AG08396 (cell line): ENCODE results near the gene CRIP2.

Source experiments
- DNase-seq: peaks from one replicate; pipeline ENCODE4 v3.0.0; 2012; ENCODE audit warnings: low spot score, mixed read lengths

Gene CRIP2

DNA sequence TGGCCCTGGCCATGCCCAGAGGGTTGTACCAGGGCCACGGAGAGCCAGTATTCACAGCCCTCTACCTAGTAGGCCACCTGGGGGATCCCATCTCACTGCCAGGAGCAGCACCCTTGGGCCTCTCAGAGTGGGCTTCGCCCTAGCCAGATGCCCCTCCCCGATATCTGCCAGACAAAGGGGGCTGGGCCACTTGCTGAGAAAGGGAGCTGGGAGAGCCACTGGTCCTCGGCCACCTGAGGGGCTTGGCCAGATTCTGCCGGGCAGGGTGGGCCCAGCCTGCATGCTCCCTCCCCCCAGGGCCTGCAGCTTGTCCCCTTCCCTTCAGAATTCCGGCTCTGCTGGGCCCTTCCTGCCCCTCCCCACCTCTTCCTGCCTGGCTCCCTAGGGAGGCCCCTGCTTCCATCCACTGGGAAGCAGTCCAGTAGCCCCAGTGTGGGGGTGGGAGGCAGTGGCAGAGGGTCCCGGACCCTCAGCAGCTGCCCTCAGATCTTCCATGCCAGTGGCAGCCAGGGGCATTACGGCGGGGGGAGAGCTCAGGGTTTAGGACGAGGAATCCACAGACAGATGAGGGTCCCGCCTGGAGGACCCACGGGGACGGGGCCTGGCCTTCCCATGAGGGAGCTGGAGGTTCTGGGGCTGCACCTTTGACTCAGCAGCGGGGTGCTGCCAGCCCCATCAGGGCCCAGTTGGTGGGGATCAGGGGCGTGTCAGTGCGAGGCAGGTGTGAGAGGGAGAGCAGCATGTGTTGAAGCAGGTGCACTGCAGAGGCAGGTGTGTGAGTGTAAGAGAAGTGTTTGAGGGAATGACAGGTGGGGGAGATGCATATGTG, 2.4 kb downstream of the CRIP2 start:
- DNase-seq, result no peak

DNA sequence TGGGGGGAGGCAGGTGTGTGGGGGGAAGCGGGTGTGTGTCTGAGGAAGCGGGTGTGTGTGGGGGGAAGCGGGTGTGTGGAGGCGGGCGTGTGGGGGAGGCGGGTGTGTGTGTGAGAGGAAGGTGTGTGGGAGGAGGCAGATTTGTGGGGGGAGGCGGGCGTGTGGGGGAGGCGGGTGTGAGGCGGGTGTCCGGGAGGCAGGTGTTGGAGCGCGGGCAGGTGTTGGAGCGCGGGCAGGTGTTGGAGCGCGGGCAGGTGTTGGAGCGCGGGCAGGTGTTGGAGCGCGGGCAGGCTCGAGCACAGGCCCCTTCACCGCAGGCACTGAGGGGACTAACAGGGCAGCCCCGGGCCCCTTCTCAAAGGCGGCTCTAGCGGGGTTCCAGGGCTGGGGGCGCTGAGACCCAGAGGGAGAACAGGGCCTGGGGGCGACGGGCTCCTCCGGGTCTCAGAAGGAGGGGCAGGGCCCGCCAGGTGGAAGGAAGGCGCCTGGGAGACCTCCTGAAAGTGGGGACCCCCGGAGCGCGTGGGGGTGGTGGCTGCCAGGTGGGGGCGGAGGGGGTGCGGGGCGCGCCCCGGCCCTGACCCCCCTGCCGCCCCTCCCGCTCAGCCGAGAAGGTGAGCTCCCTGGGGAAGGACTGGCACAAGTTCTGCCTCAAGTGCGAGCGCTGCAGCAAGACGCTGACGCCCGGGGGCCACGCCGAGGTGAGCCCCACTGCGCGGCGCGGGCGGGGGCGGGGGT, 3.2 kb downstream of the CRIP2 start:
- DNase-seq, result no peak

DNA sequence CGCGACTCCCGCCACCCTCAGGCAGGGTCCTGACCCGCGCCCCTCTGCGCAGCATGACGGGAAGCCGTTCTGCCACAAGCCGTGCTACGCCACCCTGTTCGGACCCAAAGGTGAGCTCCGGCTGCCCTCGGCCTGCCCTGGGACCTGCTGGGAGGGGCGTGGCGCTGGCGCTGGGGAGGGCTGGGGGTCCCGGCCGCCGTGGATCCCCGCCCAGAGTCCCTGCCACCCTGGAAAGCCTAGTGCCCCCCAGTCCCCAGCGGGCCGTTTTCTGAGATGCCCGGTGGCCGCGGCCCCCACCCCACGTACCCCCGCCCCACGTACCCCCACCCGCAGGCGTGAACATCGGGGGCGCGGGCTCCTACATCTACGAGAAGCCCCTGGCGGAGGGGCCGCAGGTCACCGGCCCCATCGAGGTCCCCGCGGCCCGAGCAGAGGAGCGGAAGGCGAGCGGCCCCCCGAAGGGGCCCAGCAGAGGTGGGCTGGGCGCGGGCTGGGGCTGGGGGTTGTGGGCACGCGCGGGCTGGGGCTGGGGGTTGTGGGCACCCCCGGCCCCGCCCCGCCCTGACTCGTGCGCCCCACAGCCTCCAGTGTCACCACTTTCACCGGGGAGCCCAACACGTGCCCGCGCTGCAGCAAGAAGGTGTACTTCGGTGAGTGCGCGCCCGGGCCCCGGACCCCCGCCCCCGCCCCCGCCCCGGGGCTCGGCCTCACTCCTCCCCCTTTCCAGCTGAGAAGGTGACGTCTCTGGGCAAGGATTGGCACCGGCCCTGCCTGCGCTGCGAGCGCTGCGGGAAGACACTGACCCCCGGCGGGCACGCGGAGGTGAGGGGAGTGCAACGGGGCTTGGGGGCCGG, 4.0 kb downstream of the CRIP2 start:
- DNase-seq, result no peak

DNA sequence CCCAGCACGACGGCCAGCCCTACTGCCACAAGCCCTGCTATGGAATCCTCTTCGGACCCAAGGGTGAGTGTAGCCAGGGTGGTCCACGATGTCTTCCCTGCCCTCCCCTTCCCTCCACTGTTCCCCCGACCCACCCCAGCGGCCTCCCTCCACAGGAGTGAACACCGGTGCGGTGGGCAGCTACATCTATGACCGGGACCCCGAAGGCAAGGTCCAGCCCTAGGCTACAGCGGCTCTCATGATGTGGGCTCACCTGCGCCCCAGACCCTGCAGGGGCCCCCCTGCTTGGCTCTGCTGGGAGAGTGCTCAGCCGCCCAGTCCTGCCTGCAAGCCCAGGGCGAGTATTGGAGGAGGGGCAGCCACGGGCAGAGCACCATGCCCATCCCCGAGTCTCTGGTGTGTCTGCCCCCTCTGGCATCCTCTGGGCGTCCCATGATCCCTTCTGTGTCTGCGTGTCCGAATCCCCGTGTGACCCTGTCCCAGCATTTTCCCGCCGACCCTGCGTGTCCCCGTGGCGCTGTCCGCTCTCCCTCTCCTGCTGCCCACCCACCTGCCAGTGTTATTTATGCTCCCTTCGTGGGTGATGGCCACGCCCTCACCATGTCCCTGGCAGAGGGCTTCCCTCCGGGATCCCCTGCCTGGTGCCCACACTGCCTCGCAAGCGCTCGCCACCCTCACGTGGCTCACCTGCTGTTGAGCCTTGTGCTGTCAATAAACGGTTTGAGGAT, 5.0 kb downstream of the CRIP2 start:
- no peak for DNase-seq

DNA sequence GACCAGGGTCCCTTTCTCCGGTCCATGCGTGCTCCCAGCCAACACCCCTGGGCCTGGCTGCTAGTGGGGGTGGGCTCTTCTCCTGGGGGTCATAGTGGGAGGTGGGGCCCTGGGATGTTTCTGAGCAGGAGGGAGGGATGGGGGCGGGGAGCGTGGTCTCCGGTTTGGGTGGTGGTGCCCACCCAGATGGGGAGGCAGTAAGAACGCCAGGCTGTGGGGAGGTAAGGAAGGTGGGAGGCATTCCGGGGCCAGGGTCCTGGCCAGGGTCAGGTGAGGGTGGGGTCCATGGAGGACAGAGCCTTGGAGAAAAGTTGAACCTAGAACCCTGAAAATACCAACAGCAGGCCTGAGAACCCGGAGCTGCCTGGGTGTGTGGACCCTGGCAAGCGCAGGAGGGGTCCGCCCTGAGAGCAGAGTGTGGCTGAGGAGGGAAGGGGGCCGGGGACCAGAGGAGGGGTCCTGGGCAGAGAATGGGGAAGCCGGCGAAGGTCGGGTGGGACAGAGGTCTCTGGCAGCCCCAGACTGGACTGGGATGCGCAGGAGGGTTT, 5.7 kb downstream of the CRIP2 start:
- DNase-seq, result no peak

DNA sequence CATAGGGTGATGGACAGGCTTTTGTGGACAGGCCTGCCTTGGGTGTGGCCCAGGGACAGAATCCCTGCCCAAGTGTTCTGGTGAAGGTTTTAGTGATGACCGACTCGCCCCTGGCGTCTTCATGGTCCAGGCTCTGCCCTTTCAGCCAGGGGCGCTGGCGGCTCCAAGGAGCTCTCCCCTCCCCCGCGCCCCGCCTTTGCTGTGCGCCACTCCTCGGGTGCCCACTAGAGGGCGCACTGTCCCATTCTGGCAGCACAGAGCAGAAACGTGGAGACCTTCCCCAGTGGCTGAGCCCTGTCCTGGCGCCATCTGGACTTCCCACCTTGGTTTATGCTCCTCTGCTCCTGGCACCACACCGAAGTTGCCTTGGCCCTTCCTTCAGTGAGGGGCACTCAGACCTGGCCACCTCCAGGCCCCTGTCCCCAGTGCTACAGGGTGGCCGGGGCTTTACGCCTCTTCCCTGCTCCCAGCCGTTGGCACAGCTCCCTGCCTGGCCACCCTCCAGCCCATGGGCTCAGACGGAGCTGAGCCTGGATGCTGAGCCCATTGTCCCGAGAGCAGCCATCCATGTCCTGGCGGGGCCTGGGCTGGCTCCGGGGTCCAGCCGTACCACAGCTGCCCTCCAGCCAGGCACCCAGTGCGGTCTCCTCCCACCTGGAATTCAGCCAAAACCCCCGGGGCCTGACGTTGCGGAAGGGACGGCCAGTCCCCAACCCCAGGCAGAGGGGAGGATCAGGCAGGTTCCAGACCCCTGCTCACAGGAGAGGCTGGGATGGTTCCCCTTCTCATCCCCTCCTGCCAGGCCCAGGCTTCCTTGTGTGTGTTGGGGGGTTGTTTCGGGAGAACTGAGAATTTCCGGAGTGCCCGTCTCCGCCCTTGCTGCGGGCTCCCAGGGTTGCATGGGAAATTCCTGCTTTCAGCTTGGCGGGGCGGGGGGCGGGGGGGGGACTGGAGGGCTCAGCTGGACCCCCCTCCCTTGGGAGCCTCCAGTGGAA, 6.5 kb downstream of the CRIP2 start:
- peak; percentile 94 for DNase-seq

DNA sequence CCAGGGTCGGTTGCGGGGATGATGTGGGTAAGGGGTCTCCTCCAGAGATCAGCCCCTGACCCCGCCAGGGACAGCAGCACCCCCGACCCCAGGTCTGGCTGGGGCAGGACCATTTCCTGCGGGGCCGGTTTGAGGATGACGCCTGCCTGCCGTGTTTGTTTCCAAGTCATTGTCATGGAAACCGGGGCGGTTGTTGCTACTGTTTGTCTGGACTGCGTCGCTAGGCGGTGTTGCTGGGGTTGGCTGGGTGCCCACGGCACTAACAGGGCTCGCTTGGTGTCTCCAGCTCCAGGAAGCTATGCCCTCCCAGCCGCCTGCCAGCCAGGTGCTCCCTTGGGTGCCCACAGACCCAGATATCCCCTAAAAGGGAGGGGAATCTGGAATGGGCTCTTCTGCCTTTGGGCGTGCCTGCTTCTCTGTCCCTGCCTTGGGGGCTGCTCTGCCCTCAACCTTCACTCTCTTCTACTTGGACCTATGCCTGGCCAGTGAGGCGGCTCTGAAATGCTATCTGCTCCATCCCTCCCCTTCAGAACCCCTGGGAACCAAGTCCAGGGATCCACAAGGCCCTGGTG, 7.4 kb downstream of the CRIP2 start:
- peak; percentile 98 for DNase-seq

DNA sequence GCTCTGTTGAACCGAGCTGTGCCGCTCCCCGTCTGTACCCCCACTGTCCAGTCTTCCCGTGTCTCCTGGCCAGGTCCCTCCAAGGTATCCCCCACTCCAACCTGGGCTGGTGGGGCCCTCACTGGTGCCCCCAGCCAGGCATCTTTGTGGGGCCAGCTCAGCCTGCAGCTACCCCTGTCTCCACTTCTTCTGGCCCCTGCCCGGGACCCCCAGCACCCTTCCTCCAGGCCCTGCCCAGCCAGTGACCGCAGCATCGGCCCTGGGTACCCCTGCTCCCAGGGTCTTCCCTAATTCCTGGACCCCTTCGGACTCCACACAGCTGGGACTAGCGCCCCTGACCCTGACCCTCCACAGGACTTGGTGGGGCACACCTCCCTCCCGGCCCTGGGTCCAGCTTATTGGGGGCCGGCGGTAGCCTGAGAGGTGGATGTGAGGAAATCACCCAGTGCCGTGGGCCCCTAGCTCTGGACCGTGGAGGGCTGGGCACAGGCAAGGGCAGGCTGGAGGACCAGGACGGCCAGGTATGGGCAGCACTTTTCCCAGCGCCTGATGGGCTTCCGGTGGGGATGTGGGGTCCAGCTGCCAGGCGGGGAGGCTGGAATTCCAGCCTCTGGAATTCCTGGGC, 8.0 kb downstream of the CRIP2 start:
- DNase-seq, result no peak

DNA sequence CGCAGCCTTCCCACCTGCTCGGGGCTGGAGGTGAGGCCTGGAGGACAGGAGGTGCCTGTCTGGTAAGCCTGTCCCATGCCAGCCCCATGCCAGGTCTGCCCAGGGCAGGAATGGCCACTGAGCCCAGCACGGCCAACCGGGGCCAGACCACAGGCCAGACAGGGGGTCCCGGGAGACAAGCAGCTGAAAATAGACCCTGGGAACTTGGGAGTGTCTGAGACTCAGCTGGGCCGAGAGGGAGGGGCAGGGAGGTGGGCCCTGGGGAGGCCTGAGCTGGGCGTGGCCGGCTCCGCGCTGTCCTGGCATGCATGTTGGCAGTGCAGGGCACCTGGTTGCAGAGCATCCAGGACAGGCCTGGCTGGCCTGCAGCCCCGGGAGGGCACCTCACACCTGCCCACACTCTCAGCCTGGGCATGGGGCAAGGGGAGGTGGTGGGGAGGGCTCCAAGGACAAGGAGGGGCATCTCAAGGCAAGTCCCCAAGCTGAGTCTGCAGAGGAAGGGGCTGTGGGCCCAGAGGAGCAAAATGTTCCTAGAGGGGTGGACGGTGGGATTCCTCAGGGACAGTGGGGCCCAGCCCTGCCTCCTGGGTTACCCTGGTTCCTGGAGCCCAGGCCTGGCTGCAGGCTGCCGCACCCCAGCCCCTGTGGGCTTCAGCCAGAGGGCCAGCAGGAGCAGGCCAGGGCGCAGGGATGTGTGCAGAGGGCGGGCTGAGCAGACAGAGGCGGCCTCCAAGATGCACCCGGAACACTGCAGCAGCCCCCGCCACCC, 8.9 kb downstream of the CRIP2 start:
- DNase-seq, result no peak

DNA sequence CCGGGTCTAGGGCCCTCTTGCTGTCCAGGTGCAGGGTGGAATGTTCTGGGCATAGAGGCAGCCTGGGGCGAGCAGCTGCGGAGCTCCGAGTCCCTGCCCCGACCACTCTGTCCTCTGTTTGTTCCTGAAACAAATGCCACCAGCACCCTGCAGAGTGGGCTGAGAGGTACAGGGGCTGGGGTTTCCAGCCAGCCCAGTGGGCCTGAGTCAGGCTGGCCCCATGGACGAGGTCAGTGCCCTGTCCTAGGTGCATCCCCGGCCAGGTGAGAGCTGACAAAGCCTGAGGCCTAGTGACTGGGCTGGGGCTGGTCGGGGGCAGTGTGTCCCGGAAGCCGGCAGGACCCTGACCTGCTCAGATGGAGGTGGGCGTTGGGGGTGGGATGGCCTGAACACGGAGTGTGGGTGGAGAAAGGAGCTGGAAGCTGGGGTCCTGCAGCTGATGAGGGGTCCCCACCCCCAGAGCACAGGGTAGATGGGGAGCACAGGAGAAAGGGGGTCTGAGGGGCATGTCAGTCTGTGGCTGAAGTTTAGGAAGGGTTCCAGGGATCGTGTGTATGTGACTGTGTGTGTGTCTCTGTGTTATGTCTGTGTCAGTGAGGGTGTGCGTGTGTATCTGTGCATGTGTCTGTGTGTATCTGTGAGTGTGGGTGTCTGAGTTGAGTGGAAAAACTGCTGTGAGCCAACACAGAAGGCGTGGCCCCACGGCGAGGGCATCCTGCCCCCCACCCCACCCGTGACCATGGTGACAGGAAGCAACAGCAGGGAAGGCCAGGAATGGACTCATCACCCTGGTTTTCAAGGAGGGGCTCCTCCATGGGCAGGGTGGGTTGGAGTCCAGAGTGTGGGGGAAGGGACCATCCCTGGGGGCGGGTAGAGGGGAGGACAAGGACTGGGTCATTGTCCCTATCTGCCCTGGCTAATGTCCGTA, 9.7 kb downstream of the CRIP2 start:
- DNase-seq, result no peak

DNA sequence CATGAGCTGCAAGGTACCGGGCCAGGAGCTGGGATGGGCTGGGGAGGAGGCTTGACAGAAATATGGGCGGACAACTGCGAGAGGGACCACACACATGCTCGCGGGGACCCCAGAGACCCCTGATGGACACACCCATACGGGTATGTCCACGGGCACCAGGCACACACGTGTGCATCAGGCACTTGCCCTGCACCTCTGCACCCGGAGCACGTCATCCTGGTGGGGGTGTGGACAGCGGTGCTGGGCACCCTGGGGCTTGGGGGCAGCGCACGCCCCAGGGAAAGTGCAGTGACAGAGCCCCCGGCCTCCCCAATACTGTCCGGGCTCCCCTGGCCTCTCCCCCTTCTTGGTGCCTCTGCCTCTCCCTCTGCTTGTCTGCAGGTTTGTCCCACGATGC, 10.4 kb downstream of the CRIP2 start:
- no peak for DNase-seq

DNA sequence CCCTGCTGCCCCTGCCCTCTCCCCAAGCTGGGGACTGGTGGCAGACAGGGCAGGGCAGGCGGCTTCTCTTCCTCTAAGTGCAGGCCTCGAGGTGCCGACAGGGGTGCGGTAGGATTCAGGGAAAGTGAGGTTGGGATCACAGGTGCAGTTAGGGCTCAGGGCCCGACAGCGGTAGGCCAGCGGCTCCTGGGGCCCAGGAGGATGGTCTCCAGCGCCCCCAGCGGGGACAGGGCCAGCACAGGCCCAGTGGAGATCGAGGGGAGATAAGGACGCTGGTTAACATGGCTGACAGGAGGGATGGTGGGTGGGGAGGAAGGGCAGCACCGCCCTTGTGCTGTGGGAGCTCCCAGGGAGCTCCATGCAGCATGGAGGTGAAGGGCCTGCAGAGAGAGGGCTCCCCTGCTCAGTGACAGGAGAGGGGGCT, 11.1 kb downstream of the CRIP2 start:
- no peak for DNase-seq

DNA sequence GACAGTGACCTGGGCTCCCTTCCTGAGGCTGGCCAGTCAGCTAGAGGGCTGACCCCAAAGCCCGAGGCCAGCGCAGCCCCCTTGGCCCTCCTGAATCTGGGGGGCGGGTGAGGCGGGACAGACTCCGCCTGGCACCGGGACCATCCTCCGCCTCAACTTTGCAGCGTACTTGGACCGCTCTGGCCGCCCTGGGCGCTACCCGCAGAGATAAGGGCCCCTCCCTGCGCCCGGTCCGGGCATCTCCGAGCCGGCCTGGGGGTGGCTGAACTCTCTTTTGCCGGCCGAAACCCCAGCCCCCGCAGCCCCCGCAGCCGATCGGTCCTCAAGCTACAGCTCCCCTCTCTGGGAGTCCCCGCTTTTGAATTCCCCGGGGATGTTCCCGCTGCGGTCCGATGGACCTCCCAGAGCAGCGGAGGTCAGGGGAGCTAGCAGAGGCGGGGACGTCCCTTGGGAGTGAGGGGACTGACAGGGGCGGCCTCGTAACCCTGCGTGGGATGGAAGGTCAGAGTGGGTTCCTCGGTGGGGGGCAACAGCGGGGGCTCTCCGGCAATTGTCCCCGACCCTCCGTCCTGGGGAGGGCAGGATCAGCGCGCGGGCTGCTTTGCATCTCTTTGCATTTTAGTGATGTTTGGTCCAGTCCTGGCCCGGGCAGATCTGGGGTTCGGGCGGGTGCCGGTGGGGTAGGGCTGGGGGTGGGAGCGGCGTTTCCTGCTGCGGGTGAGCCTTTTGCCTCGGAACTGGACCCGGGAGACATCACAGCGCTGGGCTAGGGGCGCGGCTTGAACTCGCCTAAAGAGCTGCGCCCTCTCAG, 11.7 kb downstream of the CRIP2 start, which contains the start of gene CRIP1:
Gene CRIP1 (plus strand): TSS at position 724 of the 811 bp plus-strand sequence. CDS start 374 bp downstream, outside the sequence.
- no peak for DNase-seq

DNA sequence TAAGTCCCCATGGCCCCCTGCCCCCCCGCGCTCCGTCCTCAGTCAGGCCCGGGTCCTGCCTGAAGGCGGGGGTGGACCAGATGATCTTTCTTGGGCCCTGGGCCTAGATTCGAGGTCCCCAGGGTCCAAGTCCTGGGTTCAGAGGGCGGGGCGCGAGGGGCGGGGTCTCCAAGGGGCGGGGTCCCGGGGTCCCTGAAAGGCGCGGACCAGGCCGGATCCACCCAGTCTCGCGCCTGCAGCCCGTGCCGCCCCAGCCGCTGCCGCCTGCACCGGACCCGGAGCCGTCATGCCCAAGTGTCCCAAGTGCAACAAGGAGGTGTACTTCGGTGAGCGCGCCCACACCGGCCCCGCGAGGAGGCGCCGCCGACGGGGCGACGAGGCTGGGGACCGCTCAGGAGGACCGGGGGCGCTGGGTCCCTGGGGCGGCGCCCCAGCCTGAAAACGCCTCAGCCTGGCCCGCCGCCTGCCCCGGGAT, 12.4 kb downstream of the CRIP2 start:
- DNase-seq, result no peak

DNA sequence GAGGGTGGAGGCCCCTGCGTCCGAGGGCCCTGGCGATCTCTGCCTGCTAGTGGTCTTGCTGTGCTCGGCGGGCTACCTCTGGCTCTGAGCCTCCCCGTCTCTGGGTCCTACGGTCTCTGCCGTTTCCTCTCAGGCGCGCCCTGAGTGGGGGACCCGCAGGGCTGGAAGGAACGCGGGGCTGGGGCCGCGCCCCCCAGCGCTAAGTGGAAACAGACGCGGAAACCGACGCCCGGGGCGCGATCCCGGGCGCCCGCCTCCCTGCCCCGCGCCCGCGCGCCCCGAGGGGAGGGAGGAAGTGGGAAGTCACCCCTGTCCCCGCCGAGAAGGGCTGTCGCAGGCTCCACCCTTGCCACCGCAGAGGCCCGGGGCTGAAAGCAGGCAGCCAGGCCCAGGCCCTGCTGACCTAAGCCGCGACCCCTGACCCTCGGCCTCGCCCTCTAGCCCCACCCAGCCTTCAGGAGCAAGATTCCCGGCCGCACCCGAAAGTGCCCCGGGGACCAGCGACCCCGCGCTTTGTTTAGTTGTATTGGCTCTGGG, 12.9 kb downstream of the CRIP2 start:
- DNase-seq, result no peak
